ENCODE data around the gene GMDS.

GMDS gene

GRCh38 chr6:1612974-1613306, 632.5 kb downstream of the GMDS start:
- DNase-seq (ENCODE audit: low read depth) = no peak

DNA sequence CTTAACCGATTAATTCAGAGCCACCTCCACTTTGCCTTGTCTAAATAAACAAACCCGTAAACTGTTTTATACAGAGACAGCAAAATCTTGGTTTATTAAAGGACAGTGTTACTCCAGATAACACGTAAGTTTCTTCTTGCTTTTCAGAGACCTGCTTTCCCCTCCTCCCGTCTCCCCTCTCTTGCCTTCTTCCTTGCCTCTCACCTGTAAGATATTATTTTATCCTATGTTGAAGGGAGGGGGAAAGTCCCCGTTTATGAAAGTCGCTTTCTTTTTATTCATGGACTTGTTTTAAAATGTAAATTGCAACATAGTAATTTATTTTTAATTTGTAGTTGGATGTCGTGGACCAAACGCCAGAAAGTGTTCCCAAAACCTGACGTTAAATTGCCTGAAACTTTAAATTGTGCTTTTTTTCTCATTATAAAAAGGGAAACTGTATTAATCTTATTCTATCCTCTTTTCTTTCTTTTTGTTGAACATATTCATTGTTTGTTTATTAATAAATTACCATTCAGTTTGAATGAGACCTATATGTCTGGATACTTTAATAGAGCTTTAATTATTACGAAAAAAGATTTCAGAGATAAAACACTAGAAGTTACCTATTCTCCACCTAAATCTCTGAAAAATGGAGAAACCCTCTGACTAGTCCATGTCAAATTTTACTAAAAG, 633.0 kb downstream of the GMDS start:
- no peak for DNase-seq (ENCODE audit: low read depth)

DNA sequence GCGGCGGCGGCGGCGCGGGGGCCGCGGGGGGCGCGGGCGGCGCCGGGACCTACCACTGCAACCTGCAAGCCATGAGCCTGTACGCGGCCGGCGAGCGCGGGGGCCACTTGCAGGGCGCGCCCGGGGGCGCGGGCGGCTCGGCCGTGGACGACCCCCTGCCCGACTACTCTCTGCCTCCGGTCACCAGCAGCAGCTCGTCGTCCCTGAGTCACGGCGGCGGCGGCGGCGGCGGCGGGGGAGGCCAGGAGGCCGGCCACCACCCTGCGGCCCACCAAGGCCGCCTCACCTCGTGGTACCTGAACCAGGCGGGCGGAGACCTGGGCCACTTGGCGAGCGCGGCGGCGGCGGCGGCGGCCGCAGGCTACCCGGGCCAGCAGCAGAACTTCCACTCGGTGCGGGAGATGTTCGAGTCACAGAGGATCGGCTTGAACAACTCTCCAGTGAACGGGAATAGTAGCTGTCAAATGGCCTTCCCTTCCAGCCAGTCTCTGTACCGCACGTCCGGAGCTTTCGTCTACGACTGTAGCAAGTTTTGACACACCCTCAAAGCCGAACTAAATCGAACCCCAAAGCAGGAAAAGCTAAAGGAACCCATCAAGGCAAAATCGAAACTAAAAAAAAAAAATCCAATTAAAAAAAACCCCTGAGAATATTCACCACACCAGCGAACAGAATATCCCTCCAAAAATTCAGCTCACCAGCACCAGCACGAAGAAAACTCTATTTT, 633.7 kb downstream of the GMDS start:
- no peak for DNase-seq (ENCODE audit: low read depth)

- no peak for DNase-seq (ENCODE audit: low read depth)
These were observed 634.2 kb downstream of the GMDS start for GRCh38 chr6:1611322-1611571.

GRCh38 chr6:1610497-1611321, 634.7 kb downstream of the GMDS start:
- no peak for DNase-seq (ENCODE audit: low read depth)

DNA sequence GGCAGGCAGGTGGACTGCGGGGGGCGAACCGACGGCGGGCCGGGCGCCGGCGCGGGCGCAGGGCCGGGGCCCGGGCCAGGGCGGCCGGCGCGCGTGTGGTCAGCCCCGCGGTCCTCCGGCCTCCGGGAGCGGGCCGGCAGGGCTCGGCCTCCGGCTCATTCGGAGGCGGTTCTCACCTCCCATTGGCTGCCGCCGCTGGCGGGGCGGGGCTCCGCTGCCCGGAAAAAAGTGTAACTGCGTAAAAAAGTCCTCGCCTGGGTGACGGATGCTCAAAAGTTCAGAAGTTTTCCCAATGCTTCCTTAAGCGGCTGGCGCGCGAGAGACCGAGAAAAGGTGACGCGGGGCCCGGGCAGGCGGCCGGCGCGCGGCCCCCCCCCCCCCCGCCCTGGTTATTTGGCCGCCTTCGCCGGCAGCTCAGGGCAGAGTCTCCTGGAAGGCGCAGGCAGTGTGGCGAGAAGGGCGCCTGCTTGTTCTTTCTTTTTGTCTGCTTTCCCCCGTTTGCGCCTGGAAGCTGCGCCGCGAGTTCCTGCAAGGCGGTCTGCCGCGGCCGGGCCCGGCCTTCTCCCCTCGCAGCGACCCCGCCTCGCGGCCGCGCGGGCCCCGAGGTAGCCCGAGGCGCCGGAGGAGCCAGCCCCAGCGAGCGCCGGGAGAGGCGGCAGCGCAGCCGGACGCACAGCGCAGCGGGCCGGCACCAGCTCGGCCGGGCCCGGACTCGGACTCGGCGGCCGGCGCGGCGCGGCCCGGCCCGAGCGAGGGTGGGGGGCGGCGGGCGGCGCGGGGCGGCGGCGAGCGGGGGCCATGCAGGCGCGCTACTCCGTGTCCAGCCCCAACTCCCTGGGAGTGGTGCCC, 635.5 kb downstream of the GMDS start, which contains the start of gene FOXC1:
TSS of gene FOXC1 (plus strand) at position 268 of the 849 bp plus-strand sequence. CDS start at position 799, 531 bp downstream.
- DNase-seq (ENCODE audit: low read depth) = peak; percentile 52

- no peak for DNase-seq (ENCODE audit: low read depth)
These were observed 636.3 kb downstream of the GMDS start for GRCh38 chr6:1609041-1609647.

DNA sequence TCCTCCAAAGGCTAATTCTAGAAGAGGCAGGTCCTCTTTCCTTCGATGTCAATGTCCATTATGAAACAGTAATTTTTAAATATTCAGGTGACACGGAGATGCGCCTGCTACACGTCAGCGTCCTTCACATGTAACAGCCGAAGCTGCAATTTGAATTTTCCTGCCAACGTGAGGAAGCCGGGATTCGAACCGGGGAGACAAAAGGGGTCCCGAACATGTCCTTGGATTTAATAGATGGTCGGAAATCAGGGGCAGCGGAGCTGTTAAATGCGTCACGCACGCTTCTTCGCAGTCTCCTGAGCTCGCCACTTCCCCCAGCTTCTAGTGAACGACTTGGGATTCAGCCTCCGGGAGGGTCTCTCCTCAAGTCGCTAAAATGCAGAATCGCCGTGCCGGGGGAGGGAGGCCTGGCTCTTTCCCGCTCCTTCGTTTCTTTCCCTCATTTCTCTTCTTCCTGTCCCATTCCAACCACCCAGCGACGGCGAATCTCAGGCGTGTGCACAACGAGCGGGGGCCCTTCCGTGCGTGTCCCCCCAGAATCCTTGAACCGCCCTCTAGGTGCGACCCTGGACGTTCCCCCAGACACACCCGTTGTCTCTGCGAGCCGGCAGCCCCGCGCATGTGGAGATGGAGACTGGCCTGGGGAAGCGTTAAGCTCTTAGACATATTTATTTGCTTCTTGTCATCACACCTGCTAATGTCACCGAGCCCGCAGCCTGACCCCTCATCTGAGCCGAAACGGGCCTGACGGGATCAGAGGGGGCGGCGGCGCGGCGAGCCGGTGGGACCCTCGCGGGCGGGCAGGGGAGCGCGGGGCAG, 637.0 kb downstream of the GMDS start:
- no peak for DNase-seq (ENCODE audit: low read depth)

DNA sequence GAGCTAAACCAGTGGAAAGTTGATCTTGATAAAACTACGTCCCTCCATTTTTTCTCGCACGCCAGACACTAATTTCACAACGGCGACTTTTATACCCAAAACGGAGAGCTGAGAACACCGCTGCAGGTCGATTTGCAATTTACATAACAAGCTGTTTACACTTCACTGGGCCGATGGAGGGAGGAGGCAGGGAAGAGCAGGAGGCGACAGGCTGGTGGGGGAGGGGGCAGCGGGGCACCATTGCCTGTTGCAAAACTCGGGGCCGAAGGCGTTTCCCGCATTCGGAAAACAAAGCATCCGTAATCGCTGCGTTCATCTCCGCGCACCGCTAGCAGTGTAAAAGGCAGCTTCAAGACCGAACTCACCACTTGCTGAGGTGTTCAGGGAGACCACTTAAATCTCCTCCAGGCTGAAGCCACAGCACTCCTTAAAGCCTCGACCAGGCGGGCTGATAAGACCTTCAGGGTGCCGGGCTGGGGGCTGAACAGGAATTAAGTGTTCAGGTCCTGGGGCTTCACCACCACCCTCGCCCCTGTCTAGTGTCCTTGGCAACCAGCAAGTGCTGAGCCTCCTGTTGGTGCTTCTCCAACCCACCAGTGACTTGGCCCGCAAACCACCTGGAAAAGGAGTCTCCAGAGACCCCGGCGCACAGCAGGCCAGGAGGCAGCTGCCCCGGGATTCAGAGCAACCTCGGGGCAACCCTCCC, 637.7 kb downstream of the GMDS start:
- no peak for DNase-seq (ENCODE audit: low read depth)

- DNase-seq (ENCODE audit: low read depth) = no peak
These were observed 638.5 kb downstream of the GMDS start for GRCh38 chr6:1606780-1607515.

DNA sequence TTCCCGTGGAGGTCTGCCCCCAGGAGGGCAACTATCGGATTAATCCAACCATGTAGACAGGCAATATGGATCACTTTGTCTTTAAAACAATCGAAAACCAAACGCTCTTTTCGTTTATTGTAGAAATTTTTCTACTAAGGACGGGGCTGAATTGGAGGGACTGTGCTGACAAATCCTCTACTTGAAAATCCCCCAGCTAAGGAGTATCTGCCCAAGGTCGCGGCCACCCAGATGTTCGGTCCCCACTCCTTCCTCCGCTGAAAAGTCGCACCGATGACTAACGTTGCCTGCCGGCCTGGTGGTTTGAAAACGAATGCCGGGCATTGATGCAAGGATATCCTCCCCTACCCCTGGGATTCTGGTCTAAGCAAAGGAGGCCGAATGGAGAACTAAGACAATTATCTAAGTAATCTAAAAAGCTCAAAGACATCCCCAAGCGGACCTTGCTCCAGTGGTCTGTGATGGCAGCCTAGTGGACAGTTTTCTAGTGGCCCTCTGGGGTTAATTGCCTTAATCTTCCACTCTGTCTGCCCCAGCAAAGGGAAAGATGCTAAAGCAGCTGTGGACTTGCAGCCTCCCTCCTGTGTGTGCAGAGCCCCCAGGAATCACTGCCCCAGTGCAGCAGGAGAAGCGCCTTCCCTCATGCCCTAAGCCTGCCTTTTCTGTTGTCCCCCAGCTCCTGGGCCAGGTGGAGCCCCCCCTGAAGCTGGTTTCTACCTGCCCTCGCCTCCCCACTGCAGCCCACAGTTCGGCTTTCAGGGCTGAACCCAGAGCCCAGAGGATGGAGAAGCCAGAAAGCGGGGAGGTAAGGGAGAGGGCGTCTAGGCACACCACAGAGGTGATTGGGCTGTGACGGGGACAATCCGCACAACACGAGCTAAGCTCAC, 639.3 kb downstream of the GMDS start:
- no peak for DNase-seq (ENCODE audit: low read depth)

- no peak for DNase-seq (ENCODE audit: low read depth)
These were observed 640.2 kb downstream of the GMDS start for GRCh38 chr6:1605004-1605892.

DNA sequence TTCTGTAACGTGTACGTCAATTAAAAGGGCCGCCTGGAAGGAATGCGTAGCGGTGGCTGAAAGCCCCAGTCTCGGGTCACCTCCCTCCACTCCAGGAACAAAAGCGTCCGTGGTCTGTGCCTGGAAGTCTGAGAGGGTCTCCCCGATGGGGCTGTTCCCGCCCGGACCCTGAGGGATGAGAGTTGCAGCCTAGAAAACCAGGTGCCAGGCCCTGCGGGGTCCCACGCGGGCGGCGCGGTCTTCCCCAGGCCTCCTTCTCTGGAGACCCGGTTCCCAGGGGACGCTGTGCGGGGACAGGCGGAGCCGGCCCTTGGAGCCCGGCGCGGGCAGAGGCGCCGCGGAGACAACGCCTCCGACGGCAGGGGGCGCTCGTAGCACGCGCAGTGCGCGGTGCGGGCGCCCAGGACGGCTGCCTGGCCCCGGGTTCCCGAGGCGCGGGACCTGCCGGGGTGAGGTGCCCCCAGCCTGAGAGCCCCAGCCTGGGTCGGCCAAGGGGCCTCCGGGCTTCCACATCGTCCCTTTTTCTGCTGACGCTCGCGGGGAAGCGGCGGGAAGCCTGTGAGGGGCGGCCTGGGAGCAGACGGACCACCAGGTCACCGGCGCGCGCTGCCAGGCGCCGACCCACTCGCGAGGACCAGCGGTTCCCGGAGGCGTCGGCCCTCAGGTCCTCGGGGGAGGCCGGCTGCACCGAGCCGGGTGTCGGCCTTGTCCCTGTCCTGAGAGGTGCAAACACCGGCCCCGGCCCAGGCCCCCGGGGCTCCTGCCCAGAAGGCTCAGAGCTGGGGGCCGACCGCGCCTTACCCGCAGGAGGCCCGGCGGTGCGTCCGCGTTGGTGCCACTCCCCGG, 641.0 kb downstream of the GMDS start:
- DNase-seq (ENCODE audit: low read depth) = no peak

GRCh38 chr6:1603708-1604107, 641.7 kb downstream of the GMDS start:
- DNase-seq (ENCODE audit: low read depth) = no peak

GRCh38 chr6:1602049-1602713, 643.2 kb downstream of the GMDS start:
- DNase-seq (ENCODE audit: low read depth) = no peak

All from amniotic epithelial cell (primary cell).